Astrocyte (in vitro differentiated cells and primary cell): Measurements from ENCODE around the gene PPP2R5C. TPM values are rescaled to one million over a fixed set of nuclear protein-coding genes. Genes with fewer than 3 reads are reported as not detected.

Source experiments
- DNase-seq: peaks from one replicate; pipeline ENCODE4 v3.0.0-alpha.2; 2010; ENCODE audit warnings: low read depth
- FAIRE-seq: peaks from 2 replicates; lab custom pipeline; 2011; peaks lifted over from hg19 to GRCh38; lab: Jason Lieb, UNC
- H2AFZ ChIP-seq: 2 replicates; pipeline ENCODE4 v1.6.0; 2012; ENCODE audit warnings: low read depth, low read length, inconsistent platforms
- H3K27ac ChIP-seq: 2 replicates; pipeline ENCODE4 v1.5.1; 2011; ENCODE audit warnings: low read depth, low read length, inconsistent platforms
- H3K27me3 ChIP-seq: 2 replicates; pipeline ENCODE4 v1.6.0; 2011; ENCODE audit warnings: low read length, inconsistent platforms; ENCODE audit not compliant: insufficient read depth
- H3K36me3 ChIP-seq: 2 replicates; pipeline ENCODE4 v1.5.1; 2011; ENCODE audit warnings: low read length, inconsistent platforms; ENCODE audit not compliant: insufficient read depth
- H3K4me1 ChIP-seq: 2 replicates; pipeline ENCODE4 v1.5.1; 2011; ENCODE audit warnings: low read length, inconsistent platforms; ENCODE audit not compliant: insufficient read depth
- H3K4me2 ChIP-seq: 2 replicates; pipeline ENCODE4 v1.6.0; 2012; ENCODE audit warnings: low read length, inconsistent platforms
- H3K4me3 ChIP-seq: 2 replicates; pipeline ENCODE4 v1.5.1; 2011; ENCODE audit warnings: low read depth, mild to moderate bottlenecking, low read length, inconsistent platforms; ENCODE audit not compliant: insufficient read depth
- H3K79me2 ChIP-seq: 2 replicates; pipeline ENCODE4 v1.6.0; 2012; ENCODE audit warnings: mild to moderate bottlenecking, low read length, inconsistent platforms; ENCODE audit not compliant: insufficient read depth
- H3K9ac ChIP-seq: 2 replicates; pipeline ENCODE4 v1.6.0; 2012; ENCODE audit warnings: mild to moderate bottlenecking, low read length, inconsistent platforms
- H3K9me3 ChIP-seq: 2 replicates; pipeline ENCODE4 v1.5.1; 2012; ENCODE audit warnings: low read depth, mild to moderate bottlenecking, low read length, inconsistent platforms; ENCODE audit not compliant: insufficient read depth
- H4K20me1 ChIP-seq: 2 replicates; pipeline ENCODE4 v1.6.0; 2012; ENCODE audit warnings: low read length, inconsistent platforms; ENCODE audit not compliant: insufficient read depth
- H3K27ac Mint-ChIP-seq: one replicate; pipeline ENCODE4 v1.8.0; 2021; ENCODE audit warnings: mild to moderate bottlenecking, mixed read lengths; ENCODE audit not compliant: unreplicated experiment
- H3K27me3 Mint-ChIP-seq: one replicate; pipeline ENCODE4 v1.8.0; 2021; ENCODE audit warnings: low read depth, mixed read lengths; ENCODE audit not compliant: unreplicated experiment
- H3K36me3 Mint-ChIP-seq: one replicate; pipeline ENCODE4 v1.8.0; 2021; ENCODE audit warnings: low read depth, mixed read lengths; ENCODE audit not compliant: unreplicated experiment
- H3K4me1 Mint-ChIP-seq: one replicate; pipeline ENCODE4 v1.8.0; 2021; ENCODE audit warnings: low read depth, mixed read lengths; ENCODE audit not compliant: unreplicated experiment
- H3K4me3 Mint-ChIP-seq: one replicate; pipeline ENCODE4 v1.8.0; 2021; ENCODE audit warnings: mild to moderate bottlenecking, moderate library complexity, mixed read lengths; ENCODE audit not compliant: unreplicated experiment
- H3K9me3 Mint-ChIP-seq: one replicate; pipeline ENCODE4 v1.8.0; 2021; ENCODE audit warnings: mild to moderate bottlenecking, mixed read lengths; ENCODE audit not compliant: unreplicated experiment
- CTCF ChIP-seq: IDR thresholded peaks from 2 replicates; pipeline ENCODE4 v1.5.1; 2011; ENCODE audit warnings: low read depth, mild to moderate bottlenecking, inconsistent platforms, low read length, moderate library complexity; ENCODE audit not compliant: insufficient read depth
- EZH2 ChIP-seq: IDR thresholded peaks from 2 replicates; pipeline ENCODE4 v1.6.1; 2012; ENCODE audit warnings: mild to moderate bottlenecking, low read length, inconsistent platforms; ENCODE audit not compliant: insufficient read depth
- total RNA-seq: library from RNA; stranded (reverse); gene quantifications from 2 replicates; pipeline ENCODE4 v1.2.1, GENCODE V29; 2021

The PPP2R5C gene
- total RNA-seq, 1 donor from 2014 or later = 102 TPM

GRCh38 chr14:101884934-101885576 is 123.5 kb downstream of the PPP2R5C start:
- H3K4me3 Mint-ChIP-seq = no peak overlapping the region
- no peaks in the 10 kb centered on the region for H3K4me1 Mint-ChIP-seq
- Histone ChIP-seq H3K4me1 (no peaks in the 10 kb centered on the region), H3K36me3 (peaks cover 6% of the 10 kb centered on the region), H3K27ac (no peak overlapping the region), H3K27me3 (no peaks in the 10 kb centered on the region), H3K9me3 (no peaks in the 10 kb centered on the region), H3K4me3 (no peak overlapping the region), H2AFZ (no peak overlapping the region), H3K9ac (no peak overlapping the region), H4K20me1 (peaks cover 16% of the 10 kb centered on the region), H3K79me2 (peaks cover 21% of the 10 kb centered on the region), H3K4me2 (no peak overlapping the region)
- H3K9me3 Mint-ChIP-seq = no peaks in the 10 kb centered on the region
- TF ChIP-seq CTCF (no peak), EZH2 (no peak)
- H3K27ac Mint-ChIP-seq = no peak overlapping the region
- no peak for FAIRE-seq
- H3K27me3 Mint-ChIP-seq = no peaks in the 10 kb centered on the region
- DNase-seq = no peak
- peaks cover 23% of the 10 kb centered on the region for H3K36me3 Mint-ChIP-seq

- Histone ChIP-seq H3K79me2 (peaks cover 2% of the 10 kb centered on the region), H4K20me1 (peaks cover 7% of the 10 kb centered on the region), H3K27me3 (no peaks in the 10 kb centered on the region), H3K4me2 (no peak overlapping the region), H3K9ac (no peak overlapping the region), H3K27ac (no peak overlapping the region), H3K4me1 (no peaks in the 10 kb centered on the region), H3K4me3 (no peak overlapping the region), H3K36me3 (peaks cover 7% of the 10 kb centered on the region), H2AFZ (no peak overlapping the region), H3K9me3 (no peaks in the 10 kb centered on the region)
- DNase-seq (no peak), FAIRE-seq (no peak)
- peaks cover 21% of the 10 kb centered on the region for H3K36me3 Mint-ChIP-seq
- H3K27me3 Mint-ChIP-seq = no peaks in the 10 kb centered on the region
- TF ChIP-seq EZH2 (no peak), CTCF (no peak)
- no peaks in the 10 kb centered on the region for H3K4me1 Mint-ChIP-seq
- H3K4me3 Mint-ChIP-seq = no peak overlapping the region
- no peaks in the 10 kb centered on the region for H3K9me3 Mint-ChIP-seq
- no peak overlapping the region for H3K27ac Mint-ChIP-seq
These were observed 125.7 kb downstream of the PPP2R5C start for GRCh38 chr14:101887219-101887618.

- no peaks in the 10 kb centered on the region for H3K79me2 ChIP-seq
- DNase-seq = no peak
- peaks cover 7% of the 10 kb centered on the region for H4K20me1 ChIP-seq
- FAIRE-seq = no peak
- H2AFZ ChIP-seq = no peak overlapping the region
- no peaks in the 10 kb centered on the region for H3K4me1 Mint-ChIP-seq
- no peaks in the 10 kb centered on the region for H3K9me3 ChIP-seq
- no peak overlapping the region for H3K4me3 Mint-ChIP-seq
- H3K27ac Mint-ChIP-seq = no peak overlapping the region
- H3K9ac ChIP-seq = no peak overlapping the region
- no peaks in the 10 kb centered on the region for H3K27me3 Mint-ChIP-seq
- H3K9me3 Mint-ChIP-seq = no peaks in the 10 kb centered on the region
- H3K4me3 ChIP-seq = no peak overlapping the region
- H3K36me3 Mint-ChIP-seq = peaks cover 19% of the 10 kb centered on the region
- H3K27me3 ChIP-seq = no peaks in the 10 kb centered on the region
- no peak for TF ChIP-seq CTCF
- TF ChIP-seq EZH2 = no peak
- H3K36me3 ChIP-seq = peaks cover 12% of the 10 kb centered on the region
- H3K27ac ChIP-seq = no peak overlapping the region
- no peaks in the 10 kb centered on the region for H3K4me1 ChIP-seq
- no peak overlapping the region for H3K4me2 ChIP-seq
These were observed 126.7 kb downstream of the PPP2R5C start for GRCh38 chr14:101888182-101888581.
